Fibroblast of skin of left quadriceps (primary cell): ENCODE results near the gene IRF3.

Experiments
- DNase-seq, 2 experiments: peaks; one replicate each; pipeline ENCODE4 v3.0.0-alpha.2; 2013; ENCODE audit warnings: low read depth in 2 of 2

IRF3 gene

GRCh38 chr19:49665351-49666119, at the start of gene IRF3, which contains the start of gene BCL2L12:
IRF3 (minus strand) TSS chr19:49665857; CDS start chr19:49664838, 1,019 bp downstream.
BCL2L12 (plus strand) TSS chr19:49665933; CDS start chr19:49666693, 760 bp downstream.
- DNase-seq: peak; percentile 90 to 91

- DNase-seq: no peak
Measured at GRCh38 chr19:49713236-49713845, 47.7 kb upstream of the IRF3 start.

- DNase-seq: no peak
Measured at GRCh38 chr19:49712397-49712859, 46.8 kb upstream of the IRF3 start.

GRCh38 chr19:49710372-49710951, 44.8 kb upstream of the IRF3 start:
- no peak for DNase-seq

GRCh38 chr19:49705919-49706318, 40.3 kb upstream of the IRF3 start:
- no peak for DNase-seq

- DNase-seq: no peak
Measured at GRCh38 chr19:49704888-49705642, 39.4 kb upstream of the IRF3 start.

- DNase-seq: no peak
Measured at GRCh38 chr19:49701271-49701786, 35.7 kb upstream of the IRF3 start.

- DNase-seq: no peak
Measured at GRCh38 chr19:49700563-49700962, 34.9 kb upstream of the IRF3 start.

- DNase-seq: no peak
Measured at GRCh38 chr19:49699364-49699763, 33.7 kb upstream of the IRF3 start.

GRCh38 chr19:49696865-49697264, 31.2 kb upstream of the IRF3 start:
- DNase-seq: no peak

- DNase-seq: no peak
Measured at GRCh38 chr19:49696115-49696514, 30.5 kb upstream of the IRF3 start.

- no peak for DNase-seq
Measured at GRCh38 chr19:49692147-49692506, 26.5 kb upstream of the IRF3 start.

GRCh38 chr19:49691243-49692146, 25.8 kb upstream of the IRF3 start:
- peak; percentile 66 to 67 for DNase-seq

GRCh38 chr19:49690656-49691242, 25.1 kb upstream of the IRF3 start, which contains the start of gene CPT1C:
CPT1C (plus strand) TSS chr19:49691116; CDS start chr19:49692253, 1,137 bp downstream.
- peak; percentile 69 to 71 for DNase-seq

GRCh38 chr19:49690079-49690655, 24.5 kb upstream of the IRF3 start:
- no peak for DNase-seq

GRCh38 chr19:49689133-49690078, 23.7 kb upstream of the IRF3 start, which contains the start of gene ADM5:
ADM5 (plus strand) TSS chr19:49689594; CDS start chr19:49689838, 244 bp downstream.
- DNase-seq: no peak

- DNase-seq: no peak
Measured at GRCh38 chr19:49688531-49689132, 23.0 kb upstream of the IRF3 start.
